HEK293 (cell line): Measurements from ENCODE around the gene STAMBP.

Source experiments
- BCL11A ChIP-seq: fragments of 450-650 bp; formaldehyde crosslinking; IDR thresholded peaks from 2 replicates; pipeline ENCODE4 v1.5.1; 2016; ENCODE audit warnings: low read depth, missing biosample characterization, missing genetic modification characterization
- GFI1B ChIP-seq: fragments of 450-650 bp; formaldehyde crosslinking; IDR thresholded peaks from 2 replicates; pipeline ENCODE4 v1.5.1; 2016; ENCODE audit warnings: missing biosample characterization, missing genetic modification characterization
- GLI2 ChIP-seq: fragments of 450-650 bp; formaldehyde crosslinking; IDR thresholded peaks from 2 replicates; pipeline ENCODE4; 2017; ENCODE audit warnings: missing biosample characterization, missing genetic modification characterization, low read depth, borderline replicate concordance
- HOXA7 ChIP-seq: sonication (generic); formaldehyde crosslinking; IDR thresholded peaks from 2 replicates; pipeline ENCODE4 v1.8.1; 2022; ENCODE audit warnings: missing genetic modification reagents, borderline replicate concordance
- HOXC10 ChIP-seq: sonication (generic); formaldehyde crosslinking; IDR thresholded peaks from 2 replicates; pipeline ENCODE4 v1.8.1; 2023; ENCODE audit warnings: mild to moderate bottlenecking, missing genetic modification reagents
- IKZF3 ChIP-seq: fragments of 450-650 bp; IDR thresholded peaks from 2 replicates; pipeline ENCODE4 v1.5.0; 2018; ENCODE audit warnings: missing biosample characterization, mild to moderate bottlenecking, missing genetic modification characterization, moderate library complexity
- KLF10 ChIP-seq: fragments of 450-650 bp; IDR thresholded peaks from 2 replicates; pipeline ENCODE4 v1.5.1; 2018; ENCODE audit warnings: missing biosample characterization, mild to moderate bottlenecking, missing genetic modification characterization
- KLF16 ChIP-seq: fragments of 450-650 bp; formaldehyde crosslinking; IDR thresholded peaks from 2 replicates; pipeline ENCODE4 v1.5.1; 2017; ENCODE audit warnings: missing biosample characterization, missing genetic modification characterization
- MZF1 ChIP-seq: fragments of 450-650 bp; formaldehyde crosslinking; IDR thresholded peaks from 2 replicates; pipeline ENCODE4 v1.5.1; 2017; ENCODE audit warnings: missing biosample characterization, missing genetic modification characterization, borderline replicate concordance
- PRDM1 ChIP-seq: fragments of 450-650 bp; formaldehyde crosslinking; IDR thresholded peaks from 2 replicates; pipeline ENCODE4; 2016; ENCODE audit warnings: missing biosample characterization, missing genetic modification characterization
- REPIN1 ChIP-seq: fragments of 450-650 bp; formaldehyde crosslinking; IDR thresholded peaks from 2 replicates; pipeline ENCODE4 v1.5.1; 2017; ENCODE audit warnings: missing biosample characterization, missing genetic modification characterization, low read depth
- SP7 ChIP-seq: fragments of 450-650 bp; formaldehyde crosslinking; IDR thresholded peaks from 2 replicates; pipeline ENCODE4 v1.5.1; 2016; ENCODE audit warnings: missing biosample characterization, missing genetic modification characterization
- ZBTB7A ChIP-seq: fragments of 450-650 bp; formaldehyde crosslinking; IDR thresholded peaks from 2 replicates; pipeline ENCODE4 v1.5.1; 2016; ENCODE audit warnings: low read depth, missing biosample characterization, missing genetic modification characterization
- ZBTB8A ChIP-seq: fragments of 450-650 bp; formaldehyde crosslinking; IDR thresholded peaks from 2 replicates; pipeline ENCODE4 v1.5.1; 2016; ENCODE audit warnings: missing biosample characterization, missing genetic modification characterization
- ZNF138 ChIP-seq: fragments of 450-650 bp; formaldehyde crosslinking; IDR thresholded peaks from 2 replicates; pipeline ENCODE4 v1.5.1; 2016; ENCODE audit warnings: missing biosample characterization, missing genetic modification characterization, borderline replicate concordance
- ZNF335 ChIP-seq: fragments of 450-650 bp; formaldehyde crosslinking; conservative IDR thresholded peaks from 2 replicates; pipeline ENCODE4 v1.5.1; 2016; ENCODE audit warnings: missing biosample characterization, missing genetic modification characterization
- ZNF354C ChIP-seq: fragments of 450-650 bp; formaldehyde crosslinking; IDR thresholded peaks from 2 replicates; pipeline ENCODE4 v1.5.1; 2016; ENCODE audit warnings: missing biosample characterization, missing genetic modification characterization, low read depth, borderline replicate concordance
- ZNF366 ChIP-seq: fragments of 450-650 bp; formaldehyde crosslinking; conservative IDR thresholded peaks from 2 replicates; pipeline ENCODE4 v1.5.1; 2016; ENCODE audit warnings: missing biosample characterization, missing genetic modification characterization
- ZNF416 ChIP-seq: fragments of 450-650 bp; formaldehyde crosslinking; IDR thresholded peaks from 2 replicates; pipeline ENCODE4 v1.5.1; 2016; ENCODE audit warnings: missing biosample characterization, missing genetic modification characterization
- ZNF426 ChIP-seq: fragments of 450-650 bp; formaldehyde crosslinking; IDR thresholded peaks from 2 replicates; pipeline ENCODE4 v1.5.1; 2017; ENCODE audit warnings: missing biosample characterization, missing genetic modification characterization, mild to moderate bottlenecking, inconsistent platforms, moderate library complexity
- ZNF529 ChIP-seq: fragments of 450-650 bp; formaldehyde crosslinking; IDR thresholded peaks from 2 replicates; pipeline ENCODE4 v1.5.1; 2017; ENCODE audit warnings: missing genetic modification characterization, missing biosample characterization; ENCODE audit not compliant: insufficient replicate concordance
- ZNF571 ChIP-seq: fragments of 450-650 bp; formaldehyde crosslinking; IDR thresholded peaks from 2 replicates; pipeline ENCODE4 v1.5.0; 2017; ENCODE audit warnings: missing biosample characterization, missing genetic modification characterization
- ZNF600 ChIP-seq: fragments of 450-650 bp; formaldehyde crosslinking; IDR thresholded peaks from 2 replicates; pipeline ENCODE4 v1.5.1; 2016; ENCODE audit warnings: missing biosample characterization, missing genetic modification characterization
- ZNF626 ChIP-seq: fragments of 450-650 bp; sonication (Bioruptor Pico); formaldehyde crosslinking; IDR thresholded peaks from 2 replicates; pipeline ENCODE4 v1.5.1; 2018; ENCODE audit warnings: missing biosample characterization, missing genetic modification characterization, inconsistent platforms
- ZNF654 ChIP-seq: fragments of 450-650 bp; formaldehyde crosslinking; IDR thresholded peaks from 2 replicates; pipeline ENCODE4 v1.5.1; 2016; ENCODE audit warnings: low read depth, missing biosample characterization, missing genetic modification characterization
- ZSCAN23 ChIP-seq: fragments of 450-650 bp; formaldehyde crosslinking; IDR thresholded peaks from 2 replicates; pipeline ENCODE4 v1.5.1; 2016; ENCODE audit warnings: missing biosample characterization, missing genetic modification characterization
- TF ChIP-seq, protein P1 (sequence below): fragments of 450-650 bp; formaldehyde crosslinking; IDR thresholded peaks from 2 replicates; pipeline ENCODE4 v1.5.1; 2016; ENCODE audit warnings: missing biosample characterization, missing genetic modification characterization
- TF ChIP-seq, protein P2 (sequence below): fragments of 450-650 bp; formaldehyde crosslinking; IDR thresholded peaks from 2 replicates; pipeline ENCODE4 v1.5.1; 2016; ENCODE audit warnings: missing biosample characterization, missing genetic modification characterization
- TF ChIP-seq, protein P3 (sequence below): fragments of 450-650 bp; formaldehyde crosslinking; IDR thresholded peaks from 2 replicates; pipeline ENCODE4 v1.5.1; 2016; ENCODE audit warnings: missing biosample characterization, missing genetic modification characterization
- TF ChIP-seq, protein P4 (sequence below): fragments of 450-650 bp; formaldehyde crosslinking; IDR thresholded peaks from 2 replicates; pipeline ENCODE4 v1.5.1; 2016; ENCODE audit warnings: missing biosample characterization, missing genetic modification characterization, low read depth
- TF ChIP-seq, protein P5 (sequence below): fragments of 450-650 bp; formaldehyde crosslinking; IDR thresholded peaks from 2 replicates; pipeline ENCODE4 v1.5.1; 2016; ENCODE audit warnings: missing biosample characterization, missing genetic modification characterization, borderline replicate concordance

Gene STAMBP

DNA sequence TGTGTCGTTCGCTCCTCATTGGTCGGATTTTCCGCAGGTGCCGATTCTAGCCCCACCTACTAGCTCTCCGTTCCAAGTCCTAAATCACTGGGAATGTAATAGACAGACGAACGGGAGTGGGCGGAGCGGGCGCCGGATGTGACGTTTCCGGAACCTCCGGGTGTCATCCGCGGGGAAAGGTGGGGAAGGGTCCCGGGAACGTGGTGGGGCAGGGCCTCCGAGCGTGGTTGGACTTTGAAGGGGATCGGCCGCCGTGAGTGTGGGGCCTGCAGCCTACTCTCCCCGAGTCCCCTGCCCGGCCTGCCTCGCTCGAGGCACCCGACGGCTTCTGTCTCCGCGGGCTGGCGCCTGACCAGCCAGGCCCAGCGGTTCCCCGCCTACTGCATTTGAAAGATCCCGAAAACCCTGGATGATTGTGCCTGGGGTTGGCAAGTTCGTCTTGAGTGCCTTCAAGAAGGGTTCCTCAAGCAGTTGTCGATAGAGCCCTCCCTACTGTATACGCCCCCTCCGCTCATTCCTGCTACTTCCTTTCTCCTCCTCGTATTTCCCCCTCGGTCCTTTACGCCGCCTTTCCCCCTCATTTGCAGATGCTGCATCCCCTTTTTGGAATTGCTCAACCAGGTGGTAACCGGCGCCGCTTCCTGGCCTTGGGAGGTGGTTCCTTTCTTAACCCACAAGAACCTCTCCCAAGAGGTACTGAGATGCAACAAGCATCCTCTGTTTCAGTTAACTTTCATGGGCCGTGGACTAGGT, at the start of gene STAMBP (continued):
- TF ChIP-seq, protein P1, sequence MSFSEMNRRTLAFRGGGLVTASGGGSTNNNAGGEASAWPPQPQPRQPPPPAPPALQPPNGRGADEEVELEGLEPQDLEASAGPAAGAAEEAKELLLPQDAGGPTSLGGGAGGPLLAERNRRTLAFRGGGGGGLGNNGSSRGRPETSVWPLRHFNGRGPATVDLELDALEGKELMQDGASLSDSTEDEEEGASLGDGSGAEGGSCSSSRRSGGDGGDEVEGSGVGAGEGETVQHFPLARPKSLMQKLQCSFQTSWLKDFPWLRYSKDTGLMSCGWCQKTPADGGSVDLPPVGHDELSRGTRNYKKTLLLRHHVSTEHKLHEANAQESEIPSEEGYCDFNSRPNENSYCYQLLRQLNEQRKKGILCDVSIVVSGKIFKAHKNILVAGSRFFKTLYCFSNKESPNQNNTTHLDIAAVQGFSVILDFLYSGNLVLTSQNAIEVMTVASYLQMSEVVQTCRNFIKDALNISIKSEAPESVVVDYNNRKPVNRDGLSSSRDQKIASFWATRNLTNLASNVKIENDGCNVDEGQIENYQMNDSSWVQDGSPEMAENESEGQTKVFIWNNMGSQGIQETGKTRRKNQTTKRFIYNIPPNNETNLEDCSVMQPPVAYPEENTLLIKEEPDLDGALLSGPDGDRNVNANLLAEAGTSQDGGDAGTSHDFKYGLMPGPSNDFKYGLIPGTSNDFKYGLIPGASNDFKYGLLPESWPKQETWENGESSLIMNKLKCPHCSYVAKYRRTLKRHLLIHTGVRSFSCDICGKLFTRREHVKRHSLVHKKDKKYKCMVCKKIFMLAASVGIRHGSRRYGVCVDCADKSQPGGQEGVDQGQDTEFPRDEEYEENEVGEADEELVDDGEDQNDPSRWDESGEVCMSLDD (tag by site-specific recombination): no peak
- TF ChIP-seq HOXC10 (peak; percentile 94), KLF16 (tag by site-specific recombination) (peak; percentile 95), GFI1B (tag by site-specific recombination) (no peak), ZNF138 (tag by site-specific recombination) (no peak), MZF1 (tag by site-specific recombination) (peak; percentile 54; the same call in 1 of the 2 replicates), ZNF571 (no peak), GLI2 (tag by site-specific recombination) (no peak), ZSCAN23 (tag by site-specific recombination) (no peak), ZNF600 (tag by site-specific recombination) (no peak), ZNF335 (tag by site-specific recombination) (peak; percentile 91), ZNF626 (tag by site-specific recombination) (no peak), PRDM1 (tag by site-specific recombination) (no peak), SP7 (tag by site-specific recombination) (peak; percentile 50), ZBTB8A (tag by site-specific recombination) (no peak), ZNF529 (tag by site-specific recombination) (no peak), HOXA7 (CRISPR knock-in tag) (no peak), ZBTB7A (peak; percentile 90), ZNF366 (peak; percentile 39; the same call in 1 of the 2 replicates), KLF10 (tag by site-specific recombination) (no peak), ZNF416 (tag by site-specific recombination) (no peak), ZNF354C (tag by site-specific recombination) (no peak), ZNF654 (tag by site-specific recombination) (no peak), IKZF3 (tag by site-specific recombination) (no peak), ZNF426 (tag by site-specific recombination) (no peak), REPIN1 (tag by site-specific recombination) (no peak), BCL11A (tag by site-specific recombination) (no peak)
- TF ChIP-seq, protein P2, sequence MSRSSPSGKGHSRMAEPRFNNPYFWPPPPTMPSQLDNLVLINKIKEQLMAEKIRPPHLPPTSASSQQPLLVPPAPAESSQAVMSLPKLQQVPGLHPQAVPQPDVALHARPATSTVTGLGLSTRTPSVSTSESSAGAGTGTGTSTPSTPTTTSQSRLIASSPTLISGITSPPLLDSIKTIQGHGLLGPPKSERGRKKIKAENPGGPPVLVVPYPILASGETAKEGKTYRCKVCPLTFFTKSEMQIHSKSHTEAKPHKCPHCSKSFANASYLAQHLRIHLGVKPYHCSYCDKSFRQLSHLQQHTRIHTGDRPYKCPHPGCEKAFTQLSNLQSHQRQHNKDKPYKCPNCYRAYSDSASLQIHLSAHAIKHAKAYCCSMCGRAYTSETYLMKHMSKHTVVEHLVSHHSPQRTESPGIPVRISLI (tag by site-specific recombination): no peak
- TF ChIP-seq, protein P3, sequence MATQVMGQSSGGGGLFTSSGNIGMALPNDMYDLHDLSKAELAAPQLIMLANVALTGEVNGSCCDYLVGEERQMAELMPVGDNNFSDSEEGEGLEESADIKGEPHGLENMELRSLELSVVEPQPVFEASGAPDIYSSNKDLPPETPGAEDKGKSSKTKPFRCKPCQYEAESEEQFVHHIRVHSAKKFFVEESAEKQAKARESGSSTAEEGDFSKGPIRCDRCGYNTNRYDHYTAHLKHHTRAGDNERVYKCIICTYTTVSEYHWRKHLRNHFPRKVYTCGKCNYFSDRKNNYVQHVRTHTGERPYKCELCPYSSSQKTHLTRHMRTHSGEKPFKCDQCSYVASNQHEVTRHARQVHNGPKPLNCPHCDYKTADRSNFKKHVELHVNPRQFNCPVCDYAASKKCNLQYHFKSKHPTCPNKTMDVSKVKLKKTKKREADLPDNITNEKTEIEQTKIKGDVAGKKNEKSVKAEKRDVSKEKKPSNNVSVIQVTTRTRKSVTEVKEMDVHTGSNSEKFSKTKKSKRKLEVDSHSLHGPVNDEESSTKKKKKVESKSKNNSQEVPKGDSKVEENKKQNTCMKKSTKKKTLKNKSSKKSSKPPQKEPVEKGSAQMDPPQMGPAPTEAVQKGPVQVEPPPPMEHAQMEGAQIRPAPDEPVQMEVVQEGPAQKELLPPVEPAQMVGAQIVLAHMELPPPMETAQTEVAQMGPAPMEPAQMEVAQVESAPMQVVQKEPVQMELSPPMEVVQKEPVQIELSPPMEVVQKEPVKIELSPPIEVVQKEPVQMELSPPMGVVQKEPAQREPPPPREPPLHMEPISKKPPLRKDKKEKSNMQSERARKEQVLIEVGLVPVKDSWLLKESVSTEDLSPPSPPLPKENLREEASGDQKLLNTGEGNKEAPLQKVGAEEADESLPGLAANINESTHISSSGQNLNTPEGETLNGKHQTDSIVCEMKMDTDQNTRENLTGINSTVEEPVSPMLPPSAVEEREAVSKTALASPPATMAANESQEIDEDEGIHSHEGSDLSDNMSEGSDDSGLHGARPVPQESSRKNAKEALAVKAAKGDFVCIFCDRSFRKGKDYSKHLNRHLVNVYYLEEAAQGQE: no peak
- TF ChIP-seq, protein P4, sequence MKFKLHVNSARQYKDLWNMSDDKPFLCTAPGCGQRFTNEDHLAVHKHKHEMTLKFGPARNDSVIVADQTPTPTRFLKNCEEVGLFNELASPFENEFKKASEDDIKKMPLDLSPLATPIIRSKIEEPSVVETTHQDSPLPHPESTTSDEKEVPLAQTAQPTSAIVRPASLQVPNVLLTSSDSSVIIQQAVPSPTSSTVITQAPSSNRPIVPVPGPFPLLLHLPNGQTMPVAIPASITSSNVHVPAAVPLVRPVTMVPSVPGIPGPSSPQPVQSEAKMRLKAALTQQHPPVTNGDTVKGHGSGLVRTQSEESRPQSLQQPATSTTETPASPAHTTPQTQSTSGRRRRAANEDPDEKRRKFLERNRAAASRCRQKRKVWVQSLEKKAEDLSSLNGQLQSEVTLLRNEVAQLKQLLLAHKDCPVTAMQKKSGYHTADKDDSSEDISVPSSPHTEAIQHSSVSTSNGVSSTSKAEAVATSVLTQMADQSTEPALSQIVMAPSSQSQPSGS (tag by site-specific recombination): no peak
- TF ChIP-seq, protein P5, sequence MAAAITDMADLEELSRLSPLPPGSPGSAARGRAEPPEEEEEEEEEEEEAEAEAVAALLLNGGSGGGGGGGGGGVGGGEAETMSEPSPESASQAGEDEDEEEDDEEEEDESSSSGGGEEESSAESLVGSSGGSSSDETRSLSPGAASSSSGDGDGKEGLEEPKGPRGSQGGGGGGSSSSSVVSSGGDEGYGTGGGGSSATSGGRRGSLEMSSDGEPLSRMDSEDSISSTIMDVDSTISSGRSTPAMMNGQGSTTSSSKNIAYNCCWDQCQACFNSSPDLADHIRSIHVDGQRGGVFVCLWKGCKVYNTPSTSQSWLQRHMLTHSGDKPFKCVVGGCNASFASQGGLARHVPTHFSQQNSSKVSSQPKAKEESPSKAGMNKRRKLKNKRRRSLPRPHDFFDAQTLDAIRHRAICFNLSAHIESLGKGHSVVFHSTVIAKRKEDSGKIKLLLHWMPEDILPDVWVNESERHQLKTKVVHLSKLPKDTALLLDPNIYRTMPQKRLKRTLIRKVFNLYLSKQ (tag by site-specific recombination): no peak
